CD4-positive, alpha-beta T cell treated with Interleukin-17A for 1 hour (primary cell): Measurements from ENCODE around the gene RRN3.
"Not testable (repeated sequence)": the region's sequence is repeated elsewhere in the genome, so short reads cannot be mapped to it uniquely, and the experiment has no call there.

ENCODE experiments used
- DNase-seq: peaks from one replicate; pipeline ENCODE4 v3.0.0-alpha.2; 2020

Gene RRN3

GRCh38 chr16:15093955-15094827 lies at the start of gene RRN3:
RRN3 (minus strand) TSS chr16:15094272; CDS start chr16:15094233, 39 bp downstream.
- DNase-seq = peak; percentile 88

- DNase-seq = not testable (repeated sequence)
Observed at GRCh38 chr16:15143601-15144091, 49.6 kb upstream of the RRN3 start.

- DNase-seq = not testable (repeated sequence)
Observed at GRCh38 chr16:15142891-15143600, 49.0 kb upstream of the RRN3 start.

GRCh38 chr16:15142107-15142890 lies 48.2 kb upstream of the RRN3 start:
- not testable (repeated sequence) for DNase-seq

- no peak for DNase-seq
Observed at GRCh38 chr16:15141586-15141985, 47.5 kb upstream of the RRN3 start.

- not testable (repeated sequence) for DNase-seq
Observed at GRCh38 chr16:15140444-15141365, 46.6 kb upstream of the RRN3 start.

GRCh38 chr16:15137514-15137913 lies 43.4 kb upstream of the RRN3 start:
- not testable (repeated sequence) for DNase-seq

- not testable (repeated sequence) for DNase-seq
Observed at GRCh38 chr16:15135483-15136360, 41.6 kb upstream of the RRN3 start.

GRCh38 chr16:15134752-15135482 lies 40.8 kb upstream of the RRN3 start:
- DNase-seq = not testable (repeated sequence)

GRCh38 chr16:15133554-15133953 lies 39.5 kb upstream of the RRN3 start:
- not testable (repeated sequence) for DNase-seq

GRCh38 chr16:15132719-15133428 lies 38.8 kb upstream of the RRN3 start:
- not testable (repeated sequence) for DNase-seq

- not testable (repeated sequence) for DNase-seq
Observed at GRCh38 chr16:15130943-15131700, 37.0 kb upstream of the RRN3 start.

- not testable (repeated sequence) for DNase-seq
Observed at GRCh38 chr16:15130256-15130932, 36.3 kb upstream of the RRN3 start.

GRCh38 chr16:15127641-15128425 lies 33.8 kb upstream of the RRN3 start:
- not testable (repeated sequence) for DNase-seq

- not testable (repeated sequence) for DNase-seq
Observed at GRCh38 chr16:15100372-15100987, 6.4 kb upstream of the RRN3 start.

GRCh38 chr16:15099366-15099909 lies 5.4 kb upstream of the RRN3 start:
- not testable (repeated sequence) for DNase-seq
